Measurements from ENCODE around the gene PHACTR1.

GRCh38 chr6:13237318-13237717 lies 520.8 kb downstream of the PHACTR1 start:
- no peak for TF ChIP-seq CTCF (IDR thresholded peaks at IDR 0.05)
- no peak for TF ChIP-seq POLR2A (IDR thresholded peaks at IDR 0.05)
